ENCODE data around the gene LRP5. TPM values are rescaled to one million over a fixed set of nuclear protein-coding genes. Genes with fewer than 3 reads are reported as not detected.

Gene LRP5
- total and polyA plus RNA-seq, 2 experiments from 2014 or later, result 26.9 to 51.1 TPM

DNA sequence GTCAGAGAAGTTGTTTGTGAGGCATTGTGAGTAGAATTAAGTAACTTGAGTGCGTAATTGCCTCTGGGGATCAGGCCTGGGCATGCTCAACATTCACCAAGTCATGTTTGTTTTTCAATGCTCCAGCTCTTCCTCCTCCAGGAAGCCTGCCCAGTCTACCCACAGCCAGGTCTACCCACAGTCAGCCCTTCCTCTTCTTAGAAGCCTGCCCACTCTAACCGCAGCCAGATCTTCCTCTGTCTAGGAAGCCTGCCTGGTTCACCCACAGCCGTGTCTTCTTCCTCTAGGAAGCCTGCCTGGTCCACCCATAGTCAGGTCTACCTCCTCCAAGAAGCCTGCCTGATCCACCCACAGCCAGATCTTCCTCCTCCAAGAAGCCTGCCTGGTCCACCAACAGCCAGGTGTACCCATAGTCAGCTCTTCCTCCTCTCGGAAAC is 25.0 kb downstream of the LRP5 start (continued):
- TF ChIP-seq, protein P1, sequence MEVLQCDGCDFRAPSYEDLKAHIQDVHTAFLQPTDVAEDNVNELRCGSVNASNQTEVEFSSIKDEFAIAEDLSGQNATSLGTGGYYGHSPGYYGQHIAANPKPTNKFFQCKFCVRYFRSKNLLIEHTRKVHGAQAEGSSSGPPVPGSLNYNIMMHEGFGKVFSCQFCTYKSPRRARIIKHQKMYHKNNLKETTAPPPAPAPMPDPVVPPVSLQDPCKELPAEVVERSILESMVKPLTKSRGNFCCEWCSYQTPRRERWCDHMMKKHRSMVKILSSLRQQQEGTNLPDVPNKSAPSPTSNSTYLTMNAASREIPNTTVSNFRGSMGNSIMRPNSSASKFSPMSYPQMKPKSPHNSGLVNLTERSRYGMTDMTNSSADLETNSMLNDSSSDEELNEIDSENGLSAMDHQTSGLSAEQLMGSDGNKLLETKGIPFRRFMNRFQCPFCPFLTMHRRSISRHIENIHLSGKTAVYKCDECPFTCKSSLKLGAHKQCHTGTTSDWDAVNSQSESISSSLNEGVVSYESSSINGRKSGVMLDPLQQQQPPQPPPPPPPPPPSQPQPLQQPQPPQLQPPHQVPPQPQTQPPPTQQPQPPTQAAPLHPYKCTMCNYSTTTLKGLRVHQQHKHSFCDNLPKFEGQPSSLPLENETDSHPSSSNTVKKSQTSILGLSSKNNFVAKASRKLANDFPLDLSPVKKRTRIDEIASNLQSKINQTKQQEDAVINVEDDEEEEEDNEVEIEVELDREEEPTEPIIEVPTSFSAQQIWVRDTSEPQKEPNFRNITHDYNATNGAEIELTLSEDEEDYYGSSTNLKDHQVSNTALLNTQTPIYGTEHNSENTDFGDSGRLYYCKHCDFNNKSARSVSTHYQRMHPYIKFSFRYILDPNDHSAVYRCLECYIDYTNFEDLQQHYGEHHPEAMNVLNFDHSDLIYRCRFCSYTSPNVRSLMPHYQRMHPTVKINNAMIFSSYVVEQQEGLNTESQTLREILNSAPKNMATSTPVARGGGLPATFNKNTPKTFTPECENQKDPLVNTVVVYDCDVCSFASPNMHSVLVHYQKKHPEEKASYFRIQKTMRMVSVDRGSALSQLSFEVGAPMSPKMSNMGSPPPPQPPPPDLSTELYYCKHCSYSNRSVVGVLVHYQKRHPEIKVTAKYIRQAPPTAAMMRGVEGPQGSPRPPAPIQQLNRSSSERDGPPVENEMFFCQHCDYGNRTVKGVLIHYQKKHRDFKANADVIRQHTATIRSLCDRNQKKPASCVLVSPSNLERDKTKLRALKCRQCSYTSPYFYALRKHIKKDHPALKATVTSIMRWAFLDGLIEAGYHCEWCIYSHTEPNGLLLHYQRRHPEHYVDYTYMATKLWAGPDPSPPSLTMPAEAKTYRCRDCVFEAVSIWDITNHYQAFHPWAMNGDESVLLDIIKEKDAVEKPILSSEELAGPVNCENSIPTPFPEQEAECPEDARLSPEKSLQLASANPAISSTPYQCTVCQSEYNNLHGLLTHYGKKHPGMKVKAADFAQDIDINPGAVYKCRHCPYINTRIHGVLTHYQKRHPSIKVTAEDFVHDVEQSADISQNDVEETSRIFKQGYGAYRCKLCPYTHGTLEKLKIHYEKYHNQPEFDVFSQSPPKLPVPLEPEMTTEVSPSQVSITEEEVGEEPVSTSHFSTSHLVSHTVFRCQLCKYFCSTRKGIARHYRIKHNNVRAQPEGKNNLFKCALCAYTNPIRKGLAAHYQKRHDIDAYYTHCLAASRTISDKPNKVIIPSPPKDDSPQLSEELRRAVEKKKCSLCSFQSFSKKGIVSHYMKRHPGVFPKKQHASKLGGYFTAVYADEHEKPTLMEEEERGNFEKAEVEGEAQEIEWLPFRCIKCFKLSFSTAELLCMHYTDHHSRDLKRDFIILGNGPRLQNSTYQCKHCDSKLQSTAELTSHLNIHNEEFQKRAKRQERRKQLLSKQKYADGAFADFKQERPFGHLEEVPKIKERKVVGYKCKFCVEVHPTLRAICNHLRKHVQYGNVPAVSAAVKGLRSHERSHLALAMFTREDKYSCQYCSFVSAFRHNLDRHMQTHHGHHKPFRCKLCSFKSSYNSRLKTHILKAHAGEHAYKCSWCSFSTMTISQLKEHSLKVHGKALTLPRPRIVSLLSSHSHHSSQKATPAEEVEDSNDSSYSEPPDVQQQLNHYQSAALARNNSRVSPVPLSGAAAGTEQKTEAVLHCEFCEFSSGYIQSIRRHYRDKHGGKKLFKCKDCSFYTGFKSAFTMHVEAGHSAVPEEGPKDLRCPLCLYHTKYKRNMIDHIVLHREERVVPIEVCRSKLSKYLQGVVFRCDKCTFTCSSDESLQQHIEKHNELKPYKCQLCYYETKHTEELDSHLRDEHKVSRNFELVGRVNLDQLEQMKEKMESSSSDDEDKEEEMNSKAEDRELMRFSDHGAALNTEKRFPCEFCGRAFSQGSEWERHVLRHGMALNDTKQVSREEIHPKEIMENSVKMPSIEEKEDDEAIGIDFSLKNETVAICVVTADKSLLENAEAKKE (CRISPR knock-in tag; IDR thresholded peaks at IDR 0.05), result no peak
- TF ChIP-seq EZH2 (IDR thresholded peaks at IDR 0.05; ENCODE audit: low read depth, unreplicated experiment), result no peak
- TF ChIP-seq, protein P2, sequence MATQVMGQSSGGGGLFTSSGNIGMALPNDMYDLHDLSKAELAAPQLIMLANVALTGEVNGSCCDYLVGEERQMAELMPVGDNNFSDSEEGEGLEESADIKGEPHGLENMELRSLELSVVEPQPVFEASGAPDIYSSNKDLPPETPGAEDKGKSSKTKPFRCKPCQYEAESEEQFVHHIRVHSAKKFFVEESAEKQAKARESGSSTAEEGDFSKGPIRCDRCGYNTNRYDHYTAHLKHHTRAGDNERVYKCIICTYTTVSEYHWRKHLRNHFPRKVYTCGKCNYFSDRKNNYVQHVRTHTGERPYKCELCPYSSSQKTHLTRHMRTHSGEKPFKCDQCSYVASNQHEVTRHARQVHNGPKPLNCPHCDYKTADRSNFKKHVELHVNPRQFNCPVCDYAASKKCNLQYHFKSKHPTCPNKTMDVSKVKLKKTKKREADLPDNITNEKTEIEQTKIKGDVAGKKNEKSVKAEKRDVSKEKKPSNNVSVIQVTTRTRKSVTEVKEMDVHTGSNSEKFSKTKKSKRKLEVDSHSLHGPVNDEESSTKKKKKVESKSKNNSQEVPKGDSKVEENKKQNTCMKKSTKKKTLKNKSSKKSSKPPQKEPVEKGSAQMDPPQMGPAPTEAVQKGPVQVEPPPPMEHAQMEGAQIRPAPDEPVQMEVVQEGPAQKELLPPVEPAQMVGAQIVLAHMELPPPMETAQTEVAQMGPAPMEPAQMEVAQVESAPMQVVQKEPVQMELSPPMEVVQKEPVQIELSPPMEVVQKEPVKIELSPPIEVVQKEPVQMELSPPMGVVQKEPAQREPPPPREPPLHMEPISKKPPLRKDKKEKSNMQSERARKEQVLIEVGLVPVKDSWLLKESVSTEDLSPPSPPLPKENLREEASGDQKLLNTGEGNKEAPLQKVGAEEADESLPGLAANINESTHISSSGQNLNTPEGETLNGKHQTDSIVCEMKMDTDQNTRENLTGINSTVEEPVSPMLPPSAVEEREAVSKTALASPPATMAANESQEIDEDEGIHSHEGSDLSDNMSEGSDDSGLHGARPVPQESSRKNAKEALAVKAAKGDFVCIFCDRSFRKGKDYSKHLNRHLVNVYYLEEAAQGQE (IDR thresholded peaks at IDR 0.05; ENCODE audit: unreplicated experiment), result no peak

DNA sequence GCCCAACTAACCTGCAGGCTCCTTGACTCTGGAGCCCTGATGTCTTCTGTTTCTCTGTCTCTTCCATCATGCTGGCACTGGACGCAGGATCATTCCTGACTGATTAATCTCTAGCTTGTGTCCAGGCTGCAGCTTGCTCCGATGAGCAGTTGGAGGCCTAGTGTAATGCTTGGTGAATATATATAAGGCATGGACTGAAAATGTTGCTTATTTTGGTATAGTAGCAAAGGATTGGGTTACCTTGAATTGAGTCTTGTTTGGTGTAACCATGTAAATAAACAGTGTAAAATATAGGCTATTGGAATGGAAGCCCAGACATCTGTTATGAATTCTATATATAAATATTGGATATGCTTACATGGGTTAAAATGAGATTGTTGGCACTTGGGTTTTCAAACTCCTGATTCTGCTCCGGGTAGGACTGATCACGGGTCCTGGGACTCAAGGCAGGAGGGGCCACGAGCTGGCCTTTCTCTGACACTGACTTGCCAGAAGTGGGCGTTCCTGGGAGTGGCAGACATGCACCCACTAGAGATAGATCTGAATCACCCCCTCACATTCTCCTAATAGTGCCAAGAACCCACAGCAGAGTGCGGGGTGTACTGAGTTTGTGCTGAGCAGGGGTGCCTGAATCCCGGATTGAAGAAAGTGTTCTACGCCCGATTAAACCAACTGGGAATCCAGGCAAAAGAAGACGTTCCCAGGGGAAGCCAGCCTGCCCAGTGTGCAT is 25.8 kb downstream of the LRP5 start:
- Mint-ChIP-seq H3K27me3 (ENCODE audit: insufficient read depth, low read depth, poor library complexity) (peaks cover 5% of the 10 kb centered on the region), H3K36me3 (ENCODE audit: low read depth) (0 out of 3 replicates have a peak, but pooled peaks cover 3% of the 10 kb centered on the region), H3K9me3 (no peaks in the 10 kb centered on the region), H3K4me1 (peaks cover 45% of the 10 kb centered on the region), H3K27ac (peak overlapping the region; percentile 76), H3K4me3 (no peak overlapping the region)
- Histone ChIP-seq H3K27ac (ENCODE audit: low read depth) (no peak overlapping the region; the same call in 1 of the 2 replicates), H4K20me1 (replicated peaks; ENCODE audit: insufficient read depth) (no peaks in the 10 kb centered on the region; the same call in none of the 2 replicates), H3K4me1 (ENCODE audit: insufficient read depth) (peaks cover 22% of the 10 kb centered on the region; the same call in 1 of the 2 replicates), H3K4me3 (no peak overlapping the region), H3K27me3 (ENCODE audit: insufficient read depth) (no peaks in the 10 kb centered on the region), H3K36me3 (ENCODE audit: insufficient read depth) (no peaks in the 10 kb centered on the region), H3F3A (replicated peaks; ENCODE audit: low read depth) (peaks cover 8% of the 10 kb centered on the region), H3K79me2 (replicated peaks; ENCODE audit: insufficient read depth) (peaks cover 79% of the 10 kb centered on the region), H3K4me2 (no peak overlapping the region), H3K9me2 (ENCODE audit: insufficient read depth) (no peaks in the 10 kb centered on the region), H2AFZ (no peak overlapping the region)
- ATAC-seq, result no peak
- no peak for DNase-seq (ENCODE audit: low spot score)
- TF ChIP-seq EZH2phosphoT487 (IDR thresholded peaks at IDR 0.05; ENCODE audit: unreplicated experiment), result no peak
